HEK293T (cell line): ENCODE data around the gene FAM43B.

Experiments used
- CTCF ChIA-PET: fragments of 350-600 bp; formaldehyde crosslinking; extraction: SDS; loops from one replicate; lab custom pipeline; 2021; ENCODE audit warnings: antibody characterized with exemption, inconsistent platforms; lab: Yijun Ruan, JAX
- POLR2A ChIA-PET: fragments of 350-600 bp; formaldehyde crosslinking; extraction: SDS; loops from one replicate; lab custom pipeline; 2020; ENCODE audit warnings: antibody characterized with exemption, inconsistent platforms; lab: Yijun Ruan, JAX
- DNase-seq: peaks from one replicate; pipeline ENCODE4 v3.0.0; 2012; ENCODE audit warnings: mixed read lengths; ENCODE audit errors: extremely low spot score
- ARNT ChIP-seq: fragments of 450-650 bp; IDR thresholded peaks from 2 replicates; pipeline ENCODE4 v1.6.1; 2017; ENCODE audit warnings: mild to moderate bottlenecking
- BHLHE40 ChIP-seq: fragments of 450-650 bp; IDR thresholded peaks from 2 replicates; pipeline ENCODE4 v1.6.1; 2016; ENCODE audit warnings: mild to moderate bottlenecking, moderate library complexity, borderline replicate concordance
- CTBP1 ChIP-seq: fragments of 450-650 bp; IDR thresholded peaks from 2 replicates; pipeline ENCODE4 v1.6.1; 2016; ENCODE audit warnings: borderline replicate concordance
- ELF4 ChIP-seq: fragments of 450-650 bp; IDR thresholded peaks from 2 replicates; pipeline ENCODE4 v1.6.1; 2017; ENCODE audit warnings: antibody characterized with exemption
- FOXA1 ChIP-seq: fragments of 450-650 bp; IDR thresholded peaks from 2 replicates; pipeline ENCODE4 v1.6.1; 2016; ENCODE audit warnings: mild to moderate bottlenecking
- FOXK2 ChIP-seq: fragments of 450-650 bp; IDR thresholded peaks from 2 replicates; pipeline ENCODE4 v1.6.1; 2016; ENCODE audit warnings: mild to moderate bottlenecking
- FOXM1 ChIP-seq: fragments of 450-650 bp; IDR thresholded peaks from 2 replicates; pipeline ENCODE4 v1.6.1; 2017; ENCODE audit warnings: mild to moderate bottlenecking, borderline replicate concordance
- HDGF ChIP-seq: fragments of 450-650 bp; IDR thresholded peaks from 2 replicates; pipeline ENCODE4 v1.6.1; 2017; ENCODE audit warnings: antibody characterized with exemption, borderline replicate concordance
- L3MBTL2 ChIP-seq: fragments of 450-650 bp; conservative IDR thresholded peaks from 2 replicates; pipeline ENCODE4 v1.6.1; 2016; ENCODE audit warnings: mild to moderate bottlenecking
- LEF1 ChIP-seq: fragments of 450-650 bp; IDR thresholded peaks from 2 replicates; pipeline ENCODE4 v1.6.1; 2017; ENCODE audit warnings: mild to moderate bottlenecking, borderline replicate concordance
- NFRKB ChIP-seq: fragments of 450-650 bp; IDR thresholded peaks from 2 replicates; pipeline ENCODE4 v1.6.1; 2016; ENCODE audit warnings: mild to moderate bottlenecking, moderate library complexity
- SP1 ChIP-seq: fragments of 450-650 bp; IDR thresholded peaks from 2 replicates; pipeline ENCODE4 v1.6.1; 2017
- SUZ12 ChIP-seq: fragments of 450-650 bp; IDR thresholded peaks from 2 replicates; pipeline ENCODE4 v1.6.1; 2016; ENCODE audit warnings: mild to moderate bottlenecking
- TARDBP ChIP-seq: fragments of 450-650 bp; IDR thresholded peaks from 2 replicates; pipeline ENCODE4 v1.6.1; 2016
- ZNF384 ChIP-seq: fragments of 450-650 bp; IDR thresholded peaks from 2 replicates; pipeline ENCODE4 v1.6.1; 2016
- TF ChIP-seq, protein P1 (sequence below): fragments of 450-650 bp; IDR thresholded peaks from 2 replicates; pipeline ENCODE4 v1.6.1; 2016

FAM43B gene

DNA sequence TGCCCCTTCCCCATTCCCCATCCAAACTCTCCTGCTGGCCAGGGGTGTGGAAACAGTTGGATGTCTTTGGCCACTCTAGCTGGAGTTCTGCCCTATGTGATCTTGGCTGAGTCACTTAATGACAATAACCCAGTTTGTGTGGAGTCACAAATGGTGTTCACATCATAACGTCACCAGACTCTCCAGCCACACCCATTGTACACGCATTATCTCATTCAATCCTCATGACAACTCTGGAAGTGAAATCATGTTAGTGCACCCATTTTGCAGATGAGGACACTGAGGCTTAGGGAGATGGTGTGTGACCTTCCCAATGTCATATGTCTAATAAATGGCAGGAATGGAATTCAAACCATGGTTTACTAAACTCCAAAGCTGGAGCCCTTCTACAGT is 35.3 kb downstream of the FAM43B start:
- no peak for DNase-seq
- CTCF ChIA-PET, result no interaction called here
- POLR2A ChIA-PET, result no interaction called here
- no peak for TF ChIP-seq BHLHE40
- no peak for TF ChIP-seq ELF4
- no peak for TF ChIP-seq LEF1
- TF ChIP-seq NFRKB, result no peak
- no peak for TF ChIP-seq FOXK2
- TF ChIP-seq SP1, result no peak

DNA sequence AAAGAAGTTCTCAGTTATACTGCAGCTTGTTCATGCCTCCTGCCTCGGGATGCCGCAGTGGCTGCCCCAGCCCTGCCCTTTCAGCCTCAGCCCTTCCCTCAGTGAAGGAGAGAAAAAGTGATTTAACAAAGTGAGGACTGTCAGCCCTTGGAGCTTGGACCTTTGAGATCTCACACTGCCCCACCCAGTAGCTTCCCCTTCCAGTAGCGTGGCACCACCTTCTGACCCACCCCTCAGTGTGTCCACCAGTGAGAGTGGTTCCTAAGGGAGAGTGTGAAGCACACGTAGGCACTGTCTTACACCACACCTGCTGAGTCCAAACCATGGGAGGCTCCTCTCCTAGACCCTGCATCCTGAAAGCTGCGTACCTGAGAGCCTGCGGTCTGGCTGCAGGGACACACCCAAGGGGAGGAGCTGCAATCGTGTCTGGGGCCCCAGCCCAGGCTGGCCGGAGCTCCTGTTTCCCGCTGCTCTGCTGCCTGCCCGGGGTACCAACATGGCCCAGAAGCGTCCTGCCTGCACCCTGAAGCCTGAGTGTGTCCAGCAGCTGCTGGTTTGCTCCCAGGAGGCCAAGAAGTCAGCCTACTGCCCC is 36.4 kb downstream of the FAM43B start, which contains the start of gene CDA:
TSS of gene CDA (plus strand) at position 464 of the 592 bp plus-strand sequence. CDS start at position 497, 33 bp downstream.
- ChIA-PET POLR2A (interaction anchor here (1.1 to 2.2 kb wide), 2 partner anchors 45 to 73 kb away, joined by 3 to 11 read pairs; partner anchors contain the start of genes DDOST and PINK1), CTCF (interaction anchor here (0.6 to 1.2 kb wide), 3 partner anchors 8 to 45 kb away, joined by 3 to 4 read pairs (median 3); partner anchors contain the start of gene PINK1)
- DNase-seq, result no peak
- TF ChIP-seq ARNT (no peak), HDGF (no peak), ELF4 (no peak), L3MBTL2 (no peak), ZNF384 (no peak), LEF1 (no peak), BHLHE40 (no peak), FOXM1 (no peak), NFRKB (no peak), FOXK2 (no peak), FOXA1 (no peak), TARDBP (no peak), CTBP1 (no peak), SP1 (no peak), SUZ12 (no peak)
- TF ChIP-seq, protein P1, sequence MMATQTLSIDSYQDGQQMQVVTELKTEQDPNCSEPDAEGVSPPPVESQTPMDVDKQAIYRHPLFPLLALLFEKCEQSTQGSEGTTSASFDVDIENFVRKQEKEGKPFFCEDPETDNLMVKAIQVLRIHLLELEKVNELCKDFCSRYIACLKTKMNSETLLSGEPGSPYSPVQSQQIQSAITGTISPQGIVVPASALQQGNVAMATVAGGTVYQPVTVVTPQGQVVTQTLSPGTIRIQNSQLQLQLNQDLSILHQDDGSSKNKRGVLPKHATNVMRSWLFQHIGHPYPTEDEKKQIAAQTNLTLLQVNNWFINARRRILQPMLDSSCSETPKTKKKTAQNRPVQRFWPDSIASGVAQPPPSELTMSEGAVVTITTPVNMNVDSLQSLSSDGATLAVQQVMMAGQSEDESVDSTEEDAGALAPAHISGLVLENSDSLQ, result no peak

DNA sequence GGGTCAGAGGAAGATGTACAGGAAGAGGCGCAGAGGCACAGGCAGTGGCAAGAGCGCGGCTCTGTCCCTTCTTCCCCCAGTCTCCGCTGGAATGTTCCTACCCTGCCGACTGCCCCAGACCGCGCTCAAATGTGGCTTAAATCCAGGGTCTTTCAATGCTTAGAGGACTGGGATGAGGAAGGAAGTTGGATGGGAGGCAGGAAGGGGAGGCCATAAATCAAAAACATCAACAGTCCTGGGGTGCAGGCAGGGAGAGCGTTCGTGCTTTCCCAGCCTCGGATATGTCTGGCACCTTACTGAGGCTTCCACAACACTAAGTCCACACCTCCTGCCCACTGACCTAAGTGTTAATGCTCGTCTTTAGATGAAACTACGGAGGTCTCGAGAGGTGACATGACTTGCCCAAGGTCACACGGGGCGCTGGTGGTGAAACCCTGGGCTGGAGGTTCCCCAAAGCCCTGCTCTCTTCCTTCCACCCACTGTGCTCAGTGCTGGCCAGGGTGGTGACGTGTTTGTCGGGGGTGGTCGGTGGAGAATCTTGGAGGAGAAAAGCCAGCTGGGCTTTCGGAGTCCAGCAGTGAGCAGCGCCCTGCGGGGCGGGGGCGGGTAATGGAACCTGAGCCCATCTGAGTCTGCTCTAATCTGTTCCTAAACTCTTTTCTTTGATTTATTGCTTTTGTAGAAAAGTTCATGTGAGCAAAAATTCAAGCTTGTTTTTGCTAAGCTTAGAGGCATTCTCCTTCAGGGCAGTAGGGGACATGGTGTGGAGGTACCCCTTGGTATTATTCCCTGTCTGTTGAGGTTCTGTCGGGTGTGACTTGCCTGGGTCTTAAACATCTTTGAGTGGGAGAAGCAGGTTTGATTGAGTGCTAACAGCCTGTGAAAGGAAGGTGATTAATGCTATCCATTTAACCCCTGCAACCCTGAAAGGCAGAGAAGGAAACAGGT is 37.2 kb downstream of the FAM43B start:
- CTCF ChIA-PET, result interaction anchor here (0.6 to 1.3 kb wide), 5 partner anchors 9 to 47 kb away, joined by 3 to 8 read pairs (median 3); partner anchors contain the start of gene PINK1
- DNase-seq, result peak; percentile 42

DNA sequence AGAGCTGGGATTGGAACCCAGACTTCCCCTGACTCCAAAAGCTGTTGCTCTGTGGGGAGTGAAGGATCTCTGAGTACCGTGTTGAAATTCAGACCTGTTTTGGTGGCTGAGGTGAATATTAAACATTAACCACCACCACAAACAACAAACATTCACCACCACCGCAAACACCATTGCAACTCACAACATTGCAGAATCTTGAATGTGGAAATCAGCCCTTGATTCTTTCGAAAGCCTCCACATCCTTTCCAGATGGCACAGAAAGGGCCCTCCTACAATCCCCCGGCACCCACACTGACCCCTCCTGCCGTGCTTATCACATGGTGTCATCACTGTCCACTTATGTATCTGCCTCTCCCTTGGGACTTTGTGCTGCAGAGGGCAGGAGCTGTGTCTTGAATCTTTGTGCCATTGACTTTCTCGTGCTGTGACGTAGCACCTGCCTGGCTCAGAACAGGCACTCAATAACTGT is 38.0 kb downstream of the FAM43B start:
- DNase-seq, result no peak
- TF ChIP-seq ARNT (no peak), ELF4 (no peak), NFRKB (no peak), FOXK2 (no peak), HDGF (no peak), ZNF384 (no peak)
- POLR2A ChIA-PET, result interaction anchor here (2.2 kb wide), 1 partner anchor 43 kb away, joined by 11 read pairs; the partner anchor contains the start of gene PINK1
- CTCF ChIA-PET, result interaction anchor here (0.6 to 1.3 kb wide), 3 partner anchors 14 to 46 kb away, joined by 3 to 8 read pairs (median 3); no protein-coding TSS in a partner anchor

More for the DNA sequence above, 37.2 kb downstream of the FAM43B start:
- TF ChIP-seq ELF4 (no peak), ARNT (no peak), FOXK2 (no peak), FOXA1 (no peak)
- TF ChIP-seq, protein P1, result peak; percentile 65
- POLR2A ChIA-PET, result interaction anchor here (1.1 to 2.2 kb wide), 2 partner anchors 44 to 72 kb away, joined by 3 to 11 read pairs; partner anchors contain the start of genes DDOST and PINK1

DNA sequence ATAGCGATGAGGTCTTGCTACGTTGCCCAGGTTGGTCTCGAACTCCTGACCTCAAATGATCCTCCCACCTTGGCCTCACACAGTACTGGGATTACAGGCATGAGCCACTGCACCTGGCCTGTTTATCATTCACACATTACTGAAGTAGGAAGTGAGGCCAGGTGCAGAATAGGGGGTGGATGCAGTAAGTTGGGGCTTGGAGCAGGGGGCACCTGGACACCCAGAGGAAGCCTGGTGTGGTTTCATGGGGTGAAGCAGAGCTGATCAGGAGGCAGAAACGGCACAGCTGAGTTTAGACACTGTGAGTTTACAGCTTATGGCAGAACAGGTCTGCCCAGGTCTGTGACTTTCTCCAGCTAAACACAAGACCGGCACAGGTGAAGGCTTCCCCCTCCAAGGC is 41.4 kb downstream of the FAM43B start:
- TF ChIP-seq LEF1 (no peak), L3MBTL2 (no peak), SP1 (no peak), FOXK2 (no peak), HDGF (no peak), NFRKB (no peak), FOXA1 (no peak), SUZ12 (no peak), ZNF384 (no peak)
- TF ChIP-seq, protein P1, result no peak
- ChIA-PET POLR2A (no interaction called here), CTCF (interaction anchor here (0.9 kb wide), 1 partner anchor 40 kb away, joined by 3 read pairs; no protein-coding TSS in a partner anchor)
- DNase-seq, result no peak

DNA sequence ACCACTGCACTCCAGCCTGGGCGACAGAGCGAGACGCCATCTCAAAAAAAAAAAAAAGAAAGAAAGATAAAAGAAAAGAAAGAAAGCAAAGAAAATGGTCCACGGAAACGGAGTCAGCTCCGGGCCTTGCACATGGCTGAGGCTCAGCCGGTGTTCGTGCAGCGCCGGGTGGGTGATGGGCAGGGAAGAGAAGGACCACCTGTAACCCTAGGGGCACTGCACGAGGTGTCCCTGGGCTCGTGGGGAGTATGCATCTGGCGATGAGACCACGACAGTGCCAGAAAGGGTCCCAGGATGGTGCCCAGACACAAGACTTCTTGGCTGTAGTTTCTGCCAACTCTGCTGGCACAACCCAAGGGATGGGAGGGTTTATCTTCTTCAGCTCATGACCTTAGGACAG is 42.4 kb downstream of the FAM43B start:
- CTCF ChIA-PET, result no interaction called here
- no peak for DNase-seq
- TF ChIP-seq TARDBP (no peak), FOXK2 (no peak), ELF4 (no peak), NFRKB (no peak), ZNF384 (no peak), SUZ12 (no peak), L3MBTL2 (no peak), BHLHE40 (no peak), FOXA1 (no peak), ARNT (no peak), CTBP1 (no peak), FOXM1 (no peak), SP1 (no peak), HDGF (no peak)
- TF ChIP-seq, protein P1, result no peak
- POLR2A ChIA-PET, result interaction anchor here (1.5 kb wide), 1 partner anchor 39 kb away, joined by 4 read pairs; no protein-coding TSS in a partner anchor
